HL-60 (cell line): Measurements from ENCODE around the gene SEPTIN5.

Experiments used
- DNase-seq, 2 experiments: peaks; one replicate each; pipeline ENCODE4 v3.0.0-alpha.2; 2010 to 2020; ENCODE audit warnings: low read depth in 1 of 2, low spot score in 1 of 2
- H3K27ac ChIP-seq: fragments of 250-450 bp; sonication (Bioruptor Pico); replicated peaks from 2 replicates; pipeline ENCODE4 v1.5.1; 2020; ENCODE audit warnings: mild to moderate bottlenecking, moderate library complexity
- H3K27me3 ChIP-seq: fragments of 250-450 bp; sonication (Bioruptor Pico); 2 replicates; pipeline ENCODE4 v1.5.1; 2021; ENCODE audit warnings: mild to moderate bottlenecking, moderate library complexity; ENCODE audit not compliant: insufficient read depth, poor library complexity, severe bottlenecking
- H3K4me3 ChIP-seq: replicated peaks from 2 replicates; pipeline ENCODE4 v1.5.1; 2011; ENCODE audit warnings: mild to moderate bottlenecking, control low read depth, low read length; ENCODE audit not compliant: insufficient read depth
- GABPA ChIP-seq: IDR thresholded peaks from 2 replicates; pipeline ENCODE4 v1.6.1; 2012; ENCODE audit warnings: low read depth
- POLR2AphosphoS5 ChIP-seq: IDR thresholded peaks from 2 replicates; pipeline ENCODE4 v1.6.1; 2012; ENCODE audit warnings: low read depth
- SPI1 ChIP-seq: IDR thresholded peaks from 2 replicates; pipeline ENCODE4 v1.6.1; 2012; ENCODE audit warnings: low read depth, mild to moderate bottlenecking, borderline replicate concordance
- TF ChIP-seq, protein P1 (sequence below): IDR thresholded peaks from 2 replicates; pipeline ENCODE4 v1.6.1; 2012; ENCODE audit warnings: low read depth; ENCODE audit not compliant: insufficient replicate concordance
- TF ChIP-seq, protein P2 (sequence below): IDR thresholded peaks from one replicate; pipeline ENCODE4 v1.5.1; 2011; ENCODE audit warnings: low read length, control low read depth, inconsistent platforms; ENCODE audit not compliant: insufficient read depth

SEPTIN5 gene

DNA sequence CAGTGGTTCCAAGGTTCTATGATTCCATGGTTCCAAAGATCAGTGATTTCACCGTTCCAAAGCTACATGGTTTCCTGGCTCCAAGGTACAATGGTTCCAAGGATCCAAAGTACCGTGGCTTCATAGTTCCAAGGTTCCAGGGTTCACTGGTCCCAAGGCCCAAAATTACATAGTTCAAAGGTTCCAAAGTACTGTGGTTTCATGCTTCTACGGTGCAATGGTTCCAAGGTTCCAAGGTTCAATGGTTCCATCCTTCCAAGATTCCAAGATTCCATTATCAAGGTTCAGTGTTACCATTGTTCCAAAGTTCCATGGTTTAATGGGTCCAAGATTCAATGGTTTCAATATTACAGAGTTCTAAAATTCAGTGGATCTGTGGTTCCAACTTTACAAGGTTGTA is 43.0 kb upstream of the SEPTIN5 start:
- no peak for DNase-seq
- no peak overlapping the region for H3K27ac ChIP-seq
- no peak for TF ChIP-seq SPI1
- TF ChIP-seq, protein P1, sequence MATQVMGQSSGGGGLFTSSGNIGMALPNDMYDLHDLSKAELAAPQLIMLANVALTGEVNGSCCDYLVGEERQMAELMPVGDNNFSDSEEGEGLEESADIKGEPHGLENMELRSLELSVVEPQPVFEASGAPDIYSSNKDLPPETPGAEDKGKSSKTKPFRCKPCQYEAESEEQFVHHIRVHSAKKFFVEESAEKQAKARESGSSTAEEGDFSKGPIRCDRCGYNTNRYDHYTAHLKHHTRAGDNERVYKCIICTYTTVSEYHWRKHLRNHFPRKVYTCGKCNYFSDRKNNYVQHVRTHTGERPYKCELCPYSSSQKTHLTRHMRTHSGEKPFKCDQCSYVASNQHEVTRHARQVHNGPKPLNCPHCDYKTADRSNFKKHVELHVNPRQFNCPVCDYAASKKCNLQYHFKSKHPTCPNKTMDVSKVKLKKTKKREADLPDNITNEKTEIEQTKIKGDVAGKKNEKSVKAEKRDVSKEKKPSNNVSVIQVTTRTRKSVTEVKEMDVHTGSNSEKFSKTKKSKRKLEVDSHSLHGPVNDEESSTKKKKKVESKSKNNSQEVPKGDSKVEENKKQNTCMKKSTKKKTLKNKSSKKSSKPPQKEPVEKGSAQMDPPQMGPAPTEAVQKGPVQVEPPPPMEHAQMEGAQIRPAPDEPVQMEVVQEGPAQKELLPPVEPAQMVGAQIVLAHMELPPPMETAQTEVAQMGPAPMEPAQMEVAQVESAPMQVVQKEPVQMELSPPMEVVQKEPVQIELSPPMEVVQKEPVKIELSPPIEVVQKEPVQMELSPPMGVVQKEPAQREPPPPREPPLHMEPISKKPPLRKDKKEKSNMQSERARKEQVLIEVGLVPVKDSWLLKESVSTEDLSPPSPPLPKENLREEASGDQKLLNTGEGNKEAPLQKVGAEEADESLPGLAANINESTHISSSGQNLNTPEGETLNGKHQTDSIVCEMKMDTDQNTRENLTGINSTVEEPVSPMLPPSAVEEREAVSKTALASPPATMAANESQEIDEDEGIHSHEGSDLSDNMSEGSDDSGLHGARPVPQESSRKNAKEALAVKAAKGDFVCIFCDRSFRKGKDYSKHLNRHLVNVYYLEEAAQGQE = no peak
- TF ChIP-seq GABPA = no peak
- TF ChIP-seq, protein P2, sequence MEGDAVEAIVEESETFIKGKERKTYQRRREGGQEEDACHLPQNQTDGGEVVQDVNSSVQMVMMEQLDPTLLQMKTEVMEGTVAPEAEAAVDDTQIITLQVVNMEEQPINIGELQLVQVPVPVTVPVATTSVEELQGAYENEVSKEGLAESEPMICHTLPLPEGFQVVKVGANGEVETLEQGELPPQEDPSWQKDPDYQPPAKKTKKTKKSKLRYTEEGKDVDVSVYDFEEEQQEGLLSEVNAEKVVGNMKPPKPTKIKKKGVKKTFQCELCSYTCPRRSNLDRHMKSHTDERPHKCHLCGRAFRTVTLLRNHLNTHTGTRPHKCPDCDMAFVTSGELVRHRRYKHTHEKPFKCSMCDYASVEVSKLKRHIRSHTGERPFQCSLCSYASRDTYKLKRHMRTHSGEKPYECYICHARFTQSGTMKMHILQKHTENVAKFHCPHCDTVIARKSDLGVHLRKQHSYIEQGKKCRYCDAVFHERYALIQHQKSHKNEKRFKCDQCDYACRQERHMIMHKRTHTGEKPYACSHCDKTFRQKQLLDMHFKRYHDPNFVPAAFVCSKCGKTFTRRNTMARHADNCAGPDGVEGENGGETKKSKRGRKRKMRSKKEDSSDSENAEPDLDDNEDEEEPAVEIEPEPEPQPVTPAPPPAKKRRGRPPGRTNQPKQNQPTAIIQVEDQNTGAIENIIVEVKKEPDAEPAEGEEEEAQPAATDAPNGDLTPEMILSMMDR = no peak
- no peak for TF ChIP-seq POLR2AphosphoS5
- H3K27me3 ChIP-seq = no peaks in the 10 kb centered on the region
- no peak overlapping the region for H3K4me3 ChIP-seq

DNA sequence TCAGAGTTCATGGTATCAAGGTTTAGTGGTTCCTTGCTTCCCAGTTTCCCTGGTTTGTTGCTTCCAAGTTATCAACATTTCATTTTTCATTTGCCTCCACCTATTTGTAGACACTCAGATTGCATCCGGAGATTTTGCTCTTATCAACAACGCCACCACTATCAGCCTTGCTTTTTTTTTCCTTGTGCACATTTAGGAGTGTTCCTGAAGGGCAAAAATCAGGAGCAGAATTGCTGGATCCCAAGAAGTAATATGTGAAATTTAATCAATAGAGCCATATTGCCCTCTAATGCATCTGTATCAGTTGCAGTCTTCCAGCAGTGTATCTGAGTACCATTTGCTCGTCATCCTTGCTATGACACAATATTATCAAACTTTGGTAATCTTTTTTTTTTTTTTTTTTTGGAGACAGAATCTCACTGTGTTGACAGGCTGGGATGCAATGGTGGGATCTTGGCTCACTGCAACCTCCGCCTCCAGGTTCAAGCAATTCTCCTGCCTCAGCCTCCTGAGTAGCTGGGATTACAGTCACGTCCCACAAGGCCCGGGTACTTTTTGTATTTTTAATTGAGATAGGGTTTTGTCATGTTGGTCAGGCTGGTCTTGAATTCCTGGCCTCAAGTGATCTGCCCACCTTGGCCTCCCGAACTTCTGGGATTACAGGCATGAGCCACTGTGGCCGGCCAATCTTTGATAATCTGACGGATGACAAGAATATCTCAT is 42.1 kb upstream of the SEPTIN5 start:
- Histone ChIP-seq H3K4me3 (no peak overlapping the region), H3K27ac (no peak overlapping the region), H3K27me3 (no peaks in the 10 kb centered on the region)
- TF ChIP-seq POLR2AphosphoS5 (no peak), GABPA (no peak), SPI1 (no peak)
- TF ChIP-seq, protein P1 = no peak
- TF ChIP-seq, protein P2 = no peak
- DNase-seq = no peak

DNA sequence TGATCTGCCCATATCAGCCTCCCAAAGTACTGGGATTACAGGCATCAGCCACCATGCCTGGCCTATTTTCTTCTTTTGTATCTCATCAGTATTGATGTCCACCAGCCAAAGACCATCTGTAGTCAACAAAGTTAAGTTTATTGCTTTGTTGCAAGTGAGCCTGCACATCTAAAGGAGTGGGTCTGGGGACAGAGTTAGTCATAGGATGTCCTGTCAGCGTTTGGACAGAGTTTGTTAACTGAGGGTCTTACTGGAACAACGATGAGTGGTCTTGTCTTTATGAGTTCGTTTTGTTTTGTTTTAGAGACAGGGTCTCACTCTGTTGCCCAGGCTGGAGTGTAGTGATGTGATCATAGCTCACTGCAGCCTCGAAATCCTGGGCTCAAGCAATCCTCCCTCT is 40.6 kb upstream of the SEPTIN5 start:
- TF ChIP-seq, protein P1 = no peak
- TF ChIP-seq, protein P2 = no peak
- TF ChIP-seq GABPA (no peak), SPI1 (no peak), POLR2AphosphoS5 (no peak)
- H3K4me3 ChIP-seq = no peak overlapping the region
- DNase-seq = no peak
- no peak overlapping the region for H3K27ac ChIP-seq
- H3K27me3 ChIP-seq = no peaks in the 10 kb centered on the region
